ENCODE results near the gene SYNE3. TPM values are rescaled to one million over a fixed set of nuclear protein-coding genes. Genes with fewer than 3 reads are reported as not detected.

SYNE3 gene
- total RNA-seq, 1 donor from 2014 or later, result 11.3 TPM

GRCh38 chr14:95559203-95559602, 42.8 kb upstream of the SYNE3 start:
- Histone ChIP-seq H3K9me3 (replicated peaks) (no peaks in the 10 kb centered on the region), H3K4me3 (no peak overlapping the region), H3K27me3 (ENCODE audit: low read depth) (peaks cover 13% of the 10 kb centered on the region), H3K27ac (replicated peaks) (no peak overlapping the region), H3K4me1 (peaks cover 3% of the 10 kb centered on the region), H3K36me3 (no peaks in the 10 kb centered on the region)
- intact Hi-C loops (cut with micrococcal nuclease), result no loop called here
- no peak for DNase-seq
- TF ChIP-seq CTCF (IDR thresholded peaks at IDR 0.05; ENCODE audit: borderline replicate concordance), result no peak

GRCh38 chr14:95557832-95558231, 41.4 kb upstream of the SYNE3 start:
- no peak for DNase-seq
- Histone ChIP-seq H3K4me3 (no peak overlapping the region), H3K27ac (replicated peaks) (no peak overlapping the region), H3K4me1 (peaks cover 3% of the 10 kb centered on the region), H3K9me3 (replicated peaks) (no peaks in the 10 kb centered on the region), H3K27me3 (ENCODE audit: low read depth) (peaks cover 13% of the 10 kb centered on the region), H3K36me3 (no peaks in the 10 kb centered on the region)
- intact Hi-C loops (cut with micrococcal nuclease), result no loop called here
- TF ChIP-seq CTCF (IDR thresholded peaks at IDR 0.05; ENCODE audit: borderline replicate concordance), result no peak

- no peak for TF ChIP-seq CTCF (IDR thresholded peaks at IDR 0.05; ENCODE audit: borderline replicate concordance)
- DNase-seq, result no peak
- Histone ChIP-seq H3K9me3 (replicated peaks) (no peaks in the 10 kb centered on the region), H3K4me3 (no peak overlapping the region), H3K27ac (replicated peaks) (no peak overlapping the region), H3K27me3 (ENCODE audit: low read depth) (peaks cover 8% of the 10 kb centered on the region), H3K4me1 (peaks cover 3% of the 10 kb centered on the region), H3K36me3 (no peaks in the 10 kb centered on the region)
- intact Hi-C loops (cut with micrococcal nuclease), result no loop called here
These were observed 40.8 kb upstream of the SYNE3 start for GRCh38 chr14:95557291-95557690.

- DNase-seq, result no peak
- Histone ChIP-seq H3K4me1 (no peaks in the 10 kb centered on the region), H3K27ac (replicated peaks) (no peak overlapping the region), H3K27me3 (ENCODE audit: low read depth) (no peaks in the 10 kb centered on the region), H3K9me3 (replicated peaks) (no peaks in the 10 kb centered on the region), H3K4me3 (no peak overlapping the region), H3K36me3 (no peaks in the 10 kb centered on the region)
- no peak for TF ChIP-seq CTCF (IDR thresholded peaks at IDR 0.05; ENCODE audit: borderline replicate concordance)
- intact Hi-C loops (cut with micrococcal nuclease), result no loop called here
These were observed 38.6 kb upstream of the SYNE3 start for GRCh38 chr14:95555053-95555452.

GRCh38 chr14:95553141-95553540, 36.7 kb upstream of the SYNE3 start:
- no peak for DNase-seq
- Histone ChIP-seq H3K27me3 (ENCODE audit: low read depth) (no peaks in the 10 kb centered on the region), H3K27ac (replicated peaks) (no peak overlapping the region), H3K4me3 (no peak overlapping the region), H3K9me3 (replicated peaks) (no peaks in the 10 kb centered on the region), H3K4me1 (peaks cover 11% of the 10 kb centered on the region), H3K36me3 (no peaks in the 10 kb centered on the region)
- intact Hi-C loops (cut with micrococcal nuclease), result no loop called here
- no peak for TF ChIP-seq CTCF (IDR thresholded peaks at IDR 0.05; ENCODE audit: borderline replicate concordance)

GRCh38 chr14:95551435-95551834, 35.0 kb upstream of the SYNE3 start:
- TF ChIP-seq CTCF (IDR thresholded peaks at IDR 0.05; ENCODE audit: borderline replicate concordance), result no peak
- Histone ChIP-seq H3K36me3 (no peaks in the 10 kb centered on the region), H3K9me3 (replicated peaks) (no peaks in the 10 kb centered on the region), H3K27me3 (ENCODE audit: low read depth) (no peaks in the 10 kb centered on the region), H3K4me3 (no peak overlapping the region), H3K4me1 (peaks cover 22% of the 10 kb centered on the region), H3K27ac (replicated peaks) (no peak overlapping the region)
- no peak for DNase-seq
- intact Hi-C loops (cut with micrococcal nuclease), result no loop called here
